ENCODE data around the gene MDM1. TPM values are rescaled to one million over a fixed set of nuclear protein-coding genes. Genes with fewer than 3 reads are reported as not detected.

MDM1 gene
- total and polyA plus RNA-seq, 4 donors: 23.1 to 36.3 (median 34.5) TPM

- Histone ChIP-seq H3K36me3 (ENCODE audit: control insufficient read depth, insufficient read depth, low read length) (no peaks in the 10 kb centered on the region), H3K9me3 (ENCODE audit: control insufficient read depth, insufficient read depth, low read length) (no peaks in the 10 kb centered on the region), H3K4me3 (ENCODE audit: low read depth, low read length) (no peak overlapping the region), H3K27ac (ENCODE audit: low read depth, low read length) (no peak overlapping the region), H3K27me3 (ENCODE audit: control insufficient read depth, insufficient read depth, low read length) (no peaks in the 10 kb centered on the region), H3K4me1 (ENCODE audit: control insufficient read depth, insufficient read depth, low read length) (peaks cover 3% of the 10 kb centered on the region)
- DNase-seq (ENCODE audit: low read depth in 4 of 6, low spot score in 6 of 6): no peak
- 92% methylated on average over 6 of the region's 8 CpGs for WGBS (ENCODE audit: insufficient coverage)
Measured at GRCh38 chr12:68370006-68370590, 37.9 kb upstream of the MDM1 start.

DNA sequence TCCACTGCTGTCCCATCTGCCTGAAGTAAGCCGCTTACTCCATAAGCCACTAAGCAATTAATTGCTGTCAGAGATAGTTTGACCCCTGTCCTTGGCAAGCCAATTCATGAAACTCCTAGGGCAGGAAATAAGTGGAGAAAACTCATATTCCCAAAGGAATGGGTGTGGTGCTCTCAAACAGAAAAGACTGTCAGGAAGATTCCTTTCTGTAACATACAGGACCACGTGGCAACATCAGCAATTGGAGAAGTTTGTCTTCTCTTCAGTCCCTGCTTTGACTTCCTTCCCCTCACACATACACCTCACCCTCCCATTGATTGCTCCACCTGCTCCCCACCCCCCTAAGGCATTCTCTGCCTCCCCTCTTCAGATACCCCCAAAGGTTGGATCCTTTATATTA, 36.2 kb upstream of the MDM1 start:
- H3K27me3 ChIP-seq (ENCODE audit: control insufficient read depth, insufficient read depth, low read length): no peaks in the 10 kb centered on the region
- no peaks in the 10 kb centered on the region for H3K36me3 ChIP-seq (ENCODE audit: control insufficient read depth, insufficient read depth, low read length)
- no peak overlapping the region for H3K4me3 ChIP-seq (ENCODE audit: low read depth, low read length)
- no peaks in the 10 kb centered on the region for H3K9me3 ChIP-seq (ENCODE audit: control insufficient read depth, insufficient read depth, low read length)
- H3K27ac ChIP-seq (ENCODE audit: low read depth, low read length): no peak overlapping the region
- H3K4me1 ChIP-seq (ENCODE audit: control insufficient read depth, insufficient read depth, low read length): peaks cover 6% of the 10 kb centered on the region
- no peak for DNase-seq (ENCODE audit: low read depth in 4 of 6, low spot score in 6 of 6)
- WGBS (ENCODE audit: insufficient coverage): 82% methylated on average over 1 of the region's 2 CpGs

DNA sequence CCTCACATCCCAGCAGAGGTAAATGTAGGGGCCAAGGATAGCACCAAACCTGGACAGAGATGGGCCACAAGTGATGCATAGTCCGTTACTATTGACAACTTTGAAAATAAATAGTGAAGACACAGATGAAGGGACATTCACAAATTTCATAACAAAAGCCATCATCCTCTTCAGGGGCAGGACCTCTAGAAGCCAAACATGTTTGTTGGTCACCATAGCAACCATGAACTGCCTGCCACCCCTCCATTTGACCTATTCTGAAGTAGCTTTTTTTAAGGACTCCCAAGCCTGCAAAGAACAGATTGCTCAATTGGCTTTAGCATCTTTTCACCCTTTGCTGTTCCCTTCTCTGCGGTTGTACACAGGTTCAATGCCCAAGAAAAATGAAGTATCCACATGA, 35.7 kb upstream of the MDM1 start:
- Histone ChIP-seq H3K9me3 (ENCODE audit: control insufficient read depth, insufficient read depth, low read length) (no peaks in the 10 kb centered on the region), H3K27ac (ENCODE audit: low read depth, low read length) (no peak overlapping the region), H3K36me3 (ENCODE audit: control insufficient read depth, insufficient read depth, low read length) (no peaks in the 10 kb centered on the region), H3K4me1 (ENCODE audit: control insufficient read depth, insufficient read depth, low read length) (peaks cover 6% of the 10 kb centered on the region), H3K4me3 (ENCODE audit: low read depth, low read length) (no peak overlapping the region), H3K27me3 (ENCODE audit: control insufficient read depth, insufficient read depth, low read length) (no peaks in the 10 kb centered on the region)
- DNase-seq (ENCODE audit: low read depth in 4 of 6, low spot score in 6 of 6): no peak
- WGBS (ENCODE audit: insufficient coverage): 69% methylated on average over 1 of the region's 2 CpGs

GRCh38 chr12:68367116-68367515, 35.0 kb upstream of the MDM1 start:
- no peaks in the 10 kb centered on the region for H3K36me3 ChIP-seq (ENCODE audit: control insufficient read depth, insufficient read depth, low read length)
- H3K4me1 ChIP-seq (ENCODE audit: control insufficient read depth, insufficient read depth, low read length): peaks cover 6% of the 10 kb centered on the region
- H3K4me3 ChIP-seq (ENCODE audit: low read depth, low read length): no peak overlapping the region
- WGBS (ENCODE audit: insufficient coverage): 50% methylated on average over 1 of the region's 1 CpG
- H3K27ac ChIP-seq (ENCODE audit: low read depth, low read length): no peak overlapping the region
- no peaks in the 10 kb centered on the region for H3K27me3 ChIP-seq (ENCODE audit: control insufficient read depth, insufficient read depth, low read length)
- peak in 1 of 6 donors; percentile 16 for DNase-seq (ENCODE audit: low read depth in 4 of 6, low spot score in 6 of 6)
- no peaks in the 10 kb centered on the region for H3K9me3 ChIP-seq (ENCODE audit: control insufficient read depth, insufficient read depth, low read length)

- 28% methylated on average over 22 of the region's 26 CpGs for WGBS (ENCODE audit: insufficient coverage)
- H3K4me3 ChIP-seq (ENCODE audit: low read depth, low read length): peak overlapping the region; percentile 4
- H3K9me3 ChIP-seq (ENCODE audit: control insufficient read depth, insufficient read depth, low read length): no peaks in the 10 kb centered on the region
- H3K36me3 ChIP-seq (ENCODE audit: control insufficient read depth, insufficient read depth, low read length): no peaks in the 10 kb centered on the region
- DNase-seq (ENCODE audit: low read depth in 4 of 6, low spot score in 6 of 6): peak in 1 of 6 donors; percentile 75
- H3K27me3 ChIP-seq (ENCODE audit: control insufficient read depth, insufficient read depth, low read length): no peaks in the 10 kb centered on the region
- peaks cover 6% of the 10 kb centered on the region for H3K4me1 ChIP-seq (ENCODE audit: control insufficient read depth, insufficient read depth, low read length)
- H3K27ac ChIP-seq (ENCODE audit: low read depth, low read length): peak overlapping the region; percentile 54
Measured at GRCh38 chr12:68364893-68365725, 32.9 kb upstream of the MDM1 start.

DNA sequence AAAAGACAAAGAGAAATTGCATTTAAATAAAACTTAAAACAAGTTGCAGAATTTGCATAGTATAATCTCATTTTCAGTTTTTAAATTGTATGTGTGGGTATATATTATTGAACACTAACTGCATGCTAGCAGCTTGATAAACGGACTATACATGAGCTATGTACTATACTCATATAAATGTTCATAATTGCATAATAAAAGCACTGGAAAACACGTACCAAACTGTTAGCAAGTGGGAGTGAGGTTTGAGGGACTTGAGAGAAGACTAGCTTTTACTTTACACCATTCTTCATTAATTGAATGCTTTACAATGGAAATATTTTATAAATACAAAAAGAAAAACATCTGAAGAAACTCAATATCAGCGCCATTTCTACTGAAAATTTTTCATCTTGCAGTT, 32.2 kb upstream of the MDM1 start:
- Histone ChIP-seq H3K9me3 (ENCODE audit: control insufficient read depth, insufficient read depth, low read length) (no peaks in the 10 kb centered on the region), H3K4me1 (ENCODE audit: control insufficient read depth, insufficient read depth, low read length) (peaks cover 6% of the 10 kb centered on the region), H3K4me3 (ENCODE audit: low read depth, low read length) (no peak overlapping the region), H3K36me3 (ENCODE audit: control insufficient read depth, insufficient read depth, low read length) (no peaks in the 10 kb centered on the region), H3K27me3 (ENCODE audit: control insufficient read depth, insufficient read depth, low read length) (no peaks in the 10 kb centered on the region), H3K27ac (ENCODE audit: low read depth, low read length) (peak overlapping the region; percentile 54)
- WGBS (ENCODE audit: insufficient coverage): no CpG with 5 or more reads among the region's 3 CpGs
- DNase-seq (ENCODE audit: low read depth in 4 of 6, low spot score in 6 of 6): no peak

- Histone ChIP-seq H3K4me3 (ENCODE audit: low read depth, low read length) (no peak overlapping the region), H3K27me3 (ENCODE audit: control insufficient read depth, insufficient read depth, low read length) (no peaks in the 10 kb centered on the region)
- no peak for DNase-seq (ENCODE audit: low read depth in 4 of 6, low spot score in 6 of 6)
Measured at GRCh38 chr12:68361953-68362352, 29.8 kb upstream of the MDM1 start.

DNA sequence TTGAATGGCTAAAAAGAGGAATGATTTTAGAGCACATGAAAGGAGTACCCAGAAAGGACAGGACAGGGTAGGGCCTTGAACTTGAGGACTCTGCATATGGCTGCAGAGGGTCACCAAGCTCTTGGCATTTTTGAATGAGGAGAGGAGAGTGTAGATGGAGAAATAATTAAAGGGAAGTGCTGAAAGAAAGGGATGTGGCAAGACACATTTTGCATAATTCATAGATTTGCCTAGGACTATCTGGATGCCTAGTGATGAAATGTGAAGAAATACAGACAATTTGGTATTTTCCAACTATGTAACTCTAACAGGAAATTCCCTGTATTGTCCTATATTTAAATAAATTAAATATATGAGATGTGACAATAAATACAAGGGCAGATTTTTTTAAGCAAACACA, 27.5 kb upstream of the MDM1 start:
- no peak for DNase-seq (ENCODE audit: low read depth in 4 of 6, low spot score in 6 of 6)
- Histone ChIP-seq H3K4me3 (ENCODE audit: low read depth, low read length) (no peak overlapping the region), H3K9me3 (ENCODE audit: control insufficient read depth, insufficient read depth, low read length) (no peaks in the 10 kb centered on the region), H3K36me3 (ENCODE audit: control insufficient read depth, insufficient read depth, low read length) (no peaks in the 10 kb centered on the region), H3K27me3 (ENCODE audit: control insufficient read depth, insufficient read depth, low read length) (no peaks in the 10 kb centered on the region), H3K4me1 (ENCODE audit: control insufficient read depth, insufficient read depth, low read length) (peaks cover 4% of the 10 kb centered on the region), H3K27ac (ENCODE audit: low read depth, low read length) (no peak overlapping the region)

More at GRCh38 chr12:68361953-68362352, 29.8 kb upstream of the MDM1 start:
- Histone ChIP-seq H3K4me1 (ENCODE audit: control insufficient read depth, insufficient read depth, low read length) (peaks cover 10% of the 10 kb centered on the region), H3K36me3 (ENCODE audit: control insufficient read depth, insufficient read depth, low read length) (no peaks in the 10 kb centered on the region), H3K9me3 (ENCODE audit: control insufficient read depth, insufficient read depth, low read length) (no peaks in the 10 kb centered on the region), H3K27ac (ENCODE audit: low read depth, low read length) (no peak overlapping the region)

DNA sequence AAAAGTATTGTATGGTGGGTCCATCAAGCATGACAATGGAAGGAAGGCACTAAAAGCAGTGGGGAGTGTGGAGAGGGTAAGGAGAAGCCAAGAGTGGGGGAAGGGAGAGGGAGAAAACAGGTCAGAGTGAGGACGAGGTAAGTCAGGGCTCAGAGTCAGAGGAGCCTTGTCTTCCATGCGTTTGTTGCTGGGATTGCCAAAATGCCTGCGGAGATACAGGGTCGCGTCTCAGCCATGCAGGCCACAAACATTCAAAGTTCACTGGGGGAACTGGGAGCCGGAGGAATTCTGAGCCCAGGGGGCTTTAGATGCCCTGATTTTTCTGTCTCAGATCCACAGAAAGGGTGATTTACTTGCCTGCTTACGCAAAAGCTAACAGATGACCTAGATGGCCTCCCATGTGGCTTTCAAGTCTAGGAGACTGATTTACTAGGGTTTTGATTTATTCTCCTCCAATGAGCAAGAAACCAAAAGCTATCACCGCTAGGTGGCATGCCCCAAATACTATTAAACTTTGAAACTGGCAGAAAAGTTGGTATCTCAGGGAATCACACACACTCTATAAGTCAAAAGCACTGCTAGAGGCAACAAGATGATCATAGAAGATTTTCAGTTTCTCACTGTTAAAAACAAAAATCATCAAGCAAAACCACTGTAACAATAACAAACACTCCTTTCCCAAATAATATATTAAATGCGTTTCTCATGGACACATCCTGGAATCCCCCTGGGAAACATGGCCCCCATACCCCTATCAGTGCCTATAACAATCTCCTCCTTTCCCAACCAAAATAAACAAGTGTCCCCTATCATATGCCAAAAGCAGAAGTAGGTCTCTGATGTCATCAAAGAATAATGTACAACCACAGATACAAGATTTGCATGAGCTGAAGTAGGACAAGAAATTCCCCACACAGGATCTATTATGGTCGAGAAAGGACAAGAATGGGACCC, 26.6 kb upstream of the MDM1 start:
- H3K36me3 ChIP-seq (ENCODE audit: control insufficient read depth, insufficient read depth, low read length): no peaks in the 10 kb centered on the region
- no peak overlapping the region for H3K4me3 ChIP-seq (ENCODE audit: low read depth, low read length)
- DNase-seq (ENCODE audit: low read depth in 4 of 6, low spot score in 6 of 6): peak in 4 of 6 donors; percentile 36 to 90 (median 68)
- 31% methylated on average over 8 of the region's 10 CpGs for WGBS (ENCODE audit: insufficient coverage)
- H3K4me1 ChIP-seq (ENCODE audit: control insufficient read depth, insufficient read depth, low read length): peaks cover 4% of the 10 kb centered on the region
- H3K27me3 ChIP-seq (ENCODE audit: control insufficient read depth, insufficient read depth, low read length): no peaks in the 10 kb centered on the region
- peak overlapping the region; percentile 15 for H3K27ac ChIP-seq (ENCODE audit: low read depth, low read length)
- H3K9me3 ChIP-seq (ENCODE audit: control insufficient read depth, insufficient read depth, low read length): no peaks in the 10 kb centered on the region
